Loucy (cell line): ENCODE results near the gene TWNK.

Experiments used
- H2AFZ ChIP-seq: fragments of 200-600 bp; sonication (generic); 2 replicates; pipeline ENCODE4 v1.6.0; 2016; ENCODE audit warnings: antibody characterized with exemption, mild to moderate bottlenecking, low read length, moderate library complexity
- H3F3A ChIP-seq: fragments of 200-600 bp; 2 replicates; pipeline ENCODE4 v1.6.0; 2016; ENCODE audit warnings: antibody characterized with exemption, low read depth, mild to moderate bottlenecking
- H3K27me3 ChIP-seq: fragments of 200-600 bp; sonication (generic); 2 replicates; pipeline ENCODE4 v1.6.1; 2014; ENCODE audit warnings: low read length, mild to moderate bottlenecking; ENCODE audit not compliant: insufficient read depth, poor library complexity, severe bottlenecking
- H3K36me3 ChIP-seq: fragments of 200-600 bp; sonication (generic); 2 replicates; pipeline ENCODE4 v1.6.1; 2016; ENCODE audit warnings: low read length; ENCODE audit not compliant: insufficient read depth
- H3K4me1 ChIP-seq: fragments of 200-600 bp; sonication (generic); 2 replicates; pipeline ENCODE4 v1.5.1; 2014; ENCODE audit warnings: low read length, mild to moderate bottlenecking; ENCODE audit not compliant: insufficient read depth, poor library complexity, severe bottlenecking
- H3K4me2 ChIP-seq: fragments of 200-600 bp; sonication (generic); 2 replicates; pipeline ENCODE4 v1.6.0; 2014; ENCODE audit warnings: antibody characterized with exemption, low read length, low read depth, mild to moderate bottlenecking; ENCODE audit not compliant: poor library complexity, severe bottlenecking
- H3K4me3 ChIP-seq: fragments of 200-600 bp; sonication (generic); 2 replicates; pipeline ENCODE4 v1.5.1; 2014; ENCODE audit warnings: low read length, mild to moderate bottlenecking, mixed read lengths; ENCODE audit not compliant: poor library complexity, severe bottlenecking
- H3K79me2 ChIP-seq: fragments of 200-600 bp; sonication (generic); 2 replicates; pipeline ENCODE4 v1.6.1; 2014; ENCODE audit warnings: low read length; ENCODE audit not compliant: insufficient read depth
- H3K9ac ChIP-seq: fragments of 200-600 bp; sonication (generic); 2 replicates; pipeline ENCODE4 v1.6.0; 2014; ENCODE audit warnings: mild to moderate bottlenecking, low read depth, low read length, moderate library complexity; ENCODE audit not compliant: poor library complexity, severe bottlenecking
- H3K9me2 ChIP-seq: fragments of 200-600 bp; sonication (generic); replicated peaks from 2 replicates; pipeline ENCODE4 v1.6.1; 2016; ENCODE audit warnings: low read depth, low read length, mixed read lengths
- H3K9me3 ChIP-seq: fragments of 200-600 bp; sonication (generic); 2 replicates; pipeline ENCODE4 v1.6.1; 2014; ENCODE audit warnings: mild to moderate bottlenecking, antibody characterized with exemption, low read length, low read depth; ENCODE audit not compliant: insufficient read depth
- H4K20me1 ChIP-seq: fragments of 200-600 bp; sonication (generic); 2 replicates; pipeline ENCODE4 v1.6.0; 2014; ENCODE audit warnings: antibody characterized with exemption, low read length, mild to moderate bottlenecking; ENCODE audit not compliant: insufficient read depth, poor library complexity, severe bottlenecking
- EZH2phosphoT487 ChIP-seq: fragments of 200-600 bp; IDR thresholded peaks from 2 replicates; pipeline ENCODE4 v1.6.1; 2018; ENCODE audit warnings: antibody characterized with exemption, mild to moderate bottlenecking, moderate library complexity, borderline replicate concordance
- TF ChIP-seq, protein P1 (sequence below): fragments of 200-600 bp; sonication (generic); conservative IDR thresholded peaks from 2 replicates; pipeline ENCODE4 v1.5.1; 2014; ENCODE audit warnings: mild to moderate bottlenecking, antibody characterized with exemption, low read length

Gene TWNK

DNA sequence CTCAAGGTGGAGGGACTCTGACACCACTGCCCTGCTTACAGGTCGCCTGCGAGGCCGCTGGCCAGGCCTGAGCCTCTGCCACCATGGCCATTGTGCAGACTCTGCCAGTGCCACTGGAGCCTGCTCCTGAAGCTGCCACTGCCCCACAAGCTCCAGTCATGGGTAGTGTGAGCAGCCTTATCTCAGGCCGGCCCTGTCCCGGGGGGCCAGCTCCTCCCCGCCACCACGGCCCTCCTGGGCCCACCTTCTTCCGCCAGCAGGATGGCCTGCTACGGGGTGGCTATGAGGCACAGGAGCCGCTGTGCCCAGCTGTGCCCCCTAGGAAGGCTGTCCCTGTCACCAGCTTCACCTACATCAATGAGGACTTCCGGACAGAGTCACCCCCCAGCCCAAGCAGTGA, 15.1 kb downstream of the TWNK start:
- H3K9me2 ChIP-seq: no peaks in the 10 kb centered on the region
- H3F3A ChIP-seq: no peaks in the 10 kb centered on the region
- TF ChIP-seq EZH2phosphoT487: no peak
- TF ChIP-seq, protein P1, sequence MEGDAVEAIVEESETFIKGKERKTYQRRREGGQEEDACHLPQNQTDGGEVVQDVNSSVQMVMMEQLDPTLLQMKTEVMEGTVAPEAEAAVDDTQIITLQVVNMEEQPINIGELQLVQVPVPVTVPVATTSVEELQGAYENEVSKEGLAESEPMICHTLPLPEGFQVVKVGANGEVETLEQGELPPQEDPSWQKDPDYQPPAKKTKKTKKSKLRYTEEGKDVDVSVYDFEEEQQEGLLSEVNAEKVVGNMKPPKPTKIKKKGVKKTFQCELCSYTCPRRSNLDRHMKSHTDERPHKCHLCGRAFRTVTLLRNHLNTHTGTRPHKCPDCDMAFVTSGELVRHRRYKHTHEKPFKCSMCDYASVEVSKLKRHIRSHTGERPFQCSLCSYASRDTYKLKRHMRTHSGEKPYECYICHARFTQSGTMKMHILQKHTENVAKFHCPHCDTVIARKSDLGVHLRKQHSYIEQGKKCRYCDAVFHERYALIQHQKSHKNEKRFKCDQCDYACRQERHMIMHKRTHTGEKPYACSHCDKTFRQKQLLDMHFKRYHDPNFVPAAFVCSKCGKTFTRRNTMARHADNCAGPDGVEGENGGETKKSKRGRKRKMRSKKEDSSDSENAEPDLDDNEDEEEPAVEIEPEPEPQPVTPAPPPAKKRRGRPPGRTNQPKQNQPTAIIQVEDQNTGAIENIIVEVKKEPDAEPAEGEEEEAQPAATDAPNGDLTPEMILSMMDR: no peak
- H3K4me3 ChIP-seq: no peak overlapping the region
- H4K20me1 ChIP-seq: peaks cover 4% of the 10 kb centered on the region
- H3K9ac ChIP-seq: peak overlapping the region; percentile 92
- peaks cover 25% of the 10 kb centered on the region for H3K4me1 ChIP-seq
- H3K4me2 ChIP-seq: no peak overlapping the region
- H3K36me3 ChIP-seq: peaks cover 12% of the 10 kb centered on the region; the same call in 1 of the 2 replicates
- H3K27me3 ChIP-seq: no peaks in the 10 kb centered on the region
- no peak overlapping the region for H2AFZ ChIP-seq
- peaks cover 43% of the 10 kb centered on the region for H3K79me2 ChIP-seq
- H3K9me3 ChIP-seq: no peaks in the 10 kb centered on the region

DNA sequence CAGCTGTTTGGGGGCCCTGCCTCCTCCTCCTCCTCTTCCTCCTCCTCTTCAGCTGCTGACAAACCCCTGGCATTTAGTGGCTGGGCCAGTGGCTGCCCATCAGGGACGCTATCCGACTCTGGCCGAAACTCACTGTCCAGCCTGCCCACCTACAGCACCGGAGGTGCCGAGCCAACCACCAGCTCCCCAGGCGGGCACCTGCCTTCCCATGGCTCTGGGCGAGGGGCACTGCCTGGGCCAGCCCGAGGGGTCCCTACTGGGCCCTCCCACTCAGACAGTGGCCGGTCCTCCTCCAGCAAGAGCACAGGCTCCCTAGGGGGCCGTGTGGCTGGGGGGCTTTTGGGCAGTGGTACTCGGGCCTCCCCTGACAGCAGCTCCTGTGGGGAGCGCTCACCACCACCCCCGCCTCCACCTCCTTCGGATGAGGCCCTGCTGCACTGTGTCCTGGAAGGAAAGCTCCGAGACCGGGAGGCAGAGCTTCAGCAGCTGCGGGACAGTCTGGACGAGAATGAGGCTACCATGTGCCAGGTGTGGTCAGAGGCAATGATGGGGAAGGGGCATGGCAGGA, 16.4 kb downstream of the TWNK start:
- H3K4me1 ChIP-seq: peaks cover 20% of the 10 kb centered on the region
- H2AFZ ChIP-seq: no peak overlapping the region
- no peak for TF ChIP-seq EZH2phosphoT487
- TF ChIP-seq, protein P1: no peak
- no peaks in the 10 kb centered on the region for H3F3A ChIP-seq
- H3K9me2 ChIP-seq: no peaks in the 10 kb centered on the region
- no peaks in the 10 kb centered on the region for H3K9me3 ChIP-seq
- H3K36me3 ChIP-seq: peaks cover 12% of the 10 kb centered on the region; the same call in 1 of the 2 replicates
- peaks cover 37% of the 10 kb centered on the region for H3K79me2 ChIP-seq
- H3K9ac ChIP-seq: no peak overlapping the region
- H4K20me1 ChIP-seq: peaks cover 4% of the 10 kb centered on the region
- H3K27me3 ChIP-seq: no peaks in the 10 kb centered on the region
- H3K4me3 ChIP-seq: no peak overlapping the region
- H3K4me2 ChIP-seq: no peak overlapping the region

DNA sequence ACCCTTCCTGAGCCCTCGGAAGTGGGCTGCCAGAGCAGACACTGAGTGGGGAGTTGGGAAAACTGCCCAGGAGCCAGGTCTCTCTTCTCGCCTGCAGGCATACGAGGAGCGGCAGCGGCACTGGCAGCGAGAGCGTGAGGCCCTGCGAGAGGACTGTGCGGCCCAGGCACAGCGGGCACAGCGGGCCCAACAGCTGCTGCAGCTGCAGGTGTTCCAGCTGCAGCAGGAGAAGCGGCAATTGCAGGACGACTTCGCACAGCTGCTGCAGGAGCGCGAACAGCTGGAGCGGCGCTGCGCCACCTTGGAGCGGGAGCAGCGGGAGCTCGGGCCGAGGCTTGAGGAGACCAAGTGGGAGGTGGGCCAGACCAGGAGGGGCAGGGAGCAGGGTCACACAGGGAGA, 18.0 kb downstream of the TWNK start:
- Histone ChIP-seq H3K4me3 (no peak overlapping the region), H2AFZ (no peak overlapping the region), H3F3A (no peaks in the 10 kb centered on the region), H3K79me2 (peaks cover 29% of the 10 kb centered on the region), H3K4me2 (no peak overlapping the region), H4K20me1 (peaks cover 4% of the 10 kb centered on the region), H3K4me1 (peaks cover 18% of the 10 kb centered on the region), H3K9me2 (no peaks in the 10 kb centered on the region), H3K27me3 (no peaks in the 10 kb centered on the region), H3K36me3 (peaks cover 12% of the 10 kb centered on the region; the same call in 1 of the 2 replicates), H3K9me3 (no peaks in the 10 kb centered on the region), H3K9ac (no peak overlapping the region)
- TF ChIP-seq, protein P1: no peak
- TF ChIP-seq EZH2phosphoT487: no peak
